AG09319 (cell line): ENCODE data around the gene PDGFC.

Source experiments
- DNase-seq: peaks from one replicate; pipeline ENCODE4 v3.0.0-alpha.2; 2010; ENCODE audit warnings: low read depth; ENCODE audit errors: extremely low read depth
- TF ChIP-seq, protein P1 (sequence below): IDR thresholded peaks from 2 replicates; pipeline ENCODE4 v1.5.1; 2011; ENCODE audit warnings: low read depth, mild to moderate bottlenecking, inconsistent platforms, low read length, moderate library complexity

The PDGFC gene

DNA sequence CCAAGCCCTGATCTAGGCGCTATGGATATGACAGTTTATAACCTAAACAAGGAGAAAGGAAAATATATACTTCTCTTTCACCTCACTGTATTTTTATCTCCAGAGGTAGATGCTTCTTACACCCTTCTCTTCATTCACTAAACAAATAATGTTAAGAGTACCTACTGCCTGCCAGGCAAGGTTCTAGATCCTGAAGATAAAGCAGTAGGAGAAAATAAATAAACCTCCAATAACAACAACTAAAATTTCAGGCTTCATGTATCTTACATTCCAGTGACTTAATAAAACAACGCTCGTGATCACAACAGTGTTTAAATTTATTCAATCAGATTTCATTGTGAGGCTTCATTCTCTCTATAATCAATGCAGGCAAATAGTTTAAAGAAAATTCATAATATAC lies 20.7 kb downstream of the PDGFC start:
- no peak for DNase-seq
- TF ChIP-seq, protein P1, sequence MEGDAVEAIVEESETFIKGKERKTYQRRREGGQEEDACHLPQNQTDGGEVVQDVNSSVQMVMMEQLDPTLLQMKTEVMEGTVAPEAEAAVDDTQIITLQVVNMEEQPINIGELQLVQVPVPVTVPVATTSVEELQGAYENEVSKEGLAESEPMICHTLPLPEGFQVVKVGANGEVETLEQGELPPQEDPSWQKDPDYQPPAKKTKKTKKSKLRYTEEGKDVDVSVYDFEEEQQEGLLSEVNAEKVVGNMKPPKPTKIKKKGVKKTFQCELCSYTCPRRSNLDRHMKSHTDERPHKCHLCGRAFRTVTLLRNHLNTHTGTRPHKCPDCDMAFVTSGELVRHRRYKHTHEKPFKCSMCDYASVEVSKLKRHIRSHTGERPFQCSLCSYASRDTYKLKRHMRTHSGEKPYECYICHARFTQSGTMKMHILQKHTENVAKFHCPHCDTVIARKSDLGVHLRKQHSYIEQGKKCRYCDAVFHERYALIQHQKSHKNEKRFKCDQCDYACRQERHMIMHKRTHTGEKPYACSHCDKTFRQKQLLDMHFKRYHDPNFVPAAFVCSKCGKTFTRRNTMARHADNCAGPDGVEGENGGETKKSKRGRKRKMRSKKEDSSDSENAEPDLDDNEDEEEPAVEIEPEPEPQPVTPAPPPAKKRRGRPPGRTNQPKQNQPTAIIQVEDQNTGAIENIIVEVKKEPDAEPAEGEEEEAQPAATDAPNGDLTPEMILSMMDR = no peak

DNA sequence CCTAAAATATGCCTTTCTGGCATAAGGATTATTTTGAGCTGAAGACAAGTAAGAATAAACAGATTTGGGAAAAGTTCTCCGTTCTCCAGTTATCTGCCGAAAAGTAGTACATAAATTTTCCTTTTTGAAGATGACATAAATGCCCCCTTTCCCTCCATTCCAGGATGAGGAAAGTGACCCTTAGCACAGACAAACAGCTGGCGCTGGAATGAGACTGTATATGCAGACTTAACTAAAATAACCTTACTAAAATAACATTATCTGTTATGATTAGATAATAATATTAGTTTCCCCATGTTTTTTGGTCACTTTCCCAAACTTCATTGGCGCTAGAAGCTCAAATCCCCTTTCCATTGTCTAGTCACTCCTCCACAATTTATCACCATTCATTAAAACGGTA lies 21.5 kb downstream of the PDGFC start:
- TF ChIP-seq, protein P1 = no peak
- no peak for DNase-seq

DNA sequence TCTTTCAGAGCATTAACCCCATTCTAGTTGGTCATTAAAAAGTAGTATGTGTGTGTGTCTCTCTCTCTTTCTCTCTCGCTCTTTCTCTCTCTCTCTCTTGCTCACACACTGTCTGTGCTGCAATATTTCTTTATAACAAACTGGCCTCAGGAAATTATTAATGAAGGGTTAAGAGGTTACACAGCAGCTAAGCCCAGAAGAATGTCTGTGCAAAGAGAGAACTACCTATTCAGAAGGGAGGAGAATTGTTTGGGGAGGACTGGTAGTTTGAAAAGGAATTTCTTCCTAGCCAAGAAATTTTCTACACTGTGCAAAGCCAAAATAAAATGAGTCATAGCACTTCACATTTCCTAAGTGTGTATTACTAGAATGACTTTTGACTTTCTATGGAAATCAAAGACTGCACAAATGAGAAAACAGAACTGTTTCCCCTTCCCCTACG lies 22.2 kb downstream of the PDGFC start:
- TF ChIP-seq, protein P1 = no peak
- no peak for DNase-seq

DNA sequence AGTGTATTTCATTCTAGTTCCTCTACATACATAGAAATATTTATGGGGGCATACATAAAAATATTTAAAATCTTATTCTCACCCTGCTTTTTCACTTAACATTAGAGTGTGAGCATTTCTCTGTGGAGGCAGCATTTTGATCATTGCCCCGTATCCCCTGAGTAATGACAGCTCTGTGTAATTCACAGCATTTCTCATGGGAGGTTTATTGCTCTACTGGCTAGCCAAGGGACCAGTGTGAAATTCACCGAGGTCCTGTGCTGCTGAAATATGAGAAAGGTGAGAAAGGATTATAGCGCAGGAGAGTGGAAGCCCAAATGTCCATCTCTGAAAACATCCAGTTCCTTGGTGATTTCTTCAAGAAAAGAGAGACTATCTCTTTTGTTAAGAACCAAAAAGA lies 22.9 kb downstream of the PDGFC start:
- no peak for DNase-seq
- TF ChIP-seq, protein P1 = no peak

DNA sequence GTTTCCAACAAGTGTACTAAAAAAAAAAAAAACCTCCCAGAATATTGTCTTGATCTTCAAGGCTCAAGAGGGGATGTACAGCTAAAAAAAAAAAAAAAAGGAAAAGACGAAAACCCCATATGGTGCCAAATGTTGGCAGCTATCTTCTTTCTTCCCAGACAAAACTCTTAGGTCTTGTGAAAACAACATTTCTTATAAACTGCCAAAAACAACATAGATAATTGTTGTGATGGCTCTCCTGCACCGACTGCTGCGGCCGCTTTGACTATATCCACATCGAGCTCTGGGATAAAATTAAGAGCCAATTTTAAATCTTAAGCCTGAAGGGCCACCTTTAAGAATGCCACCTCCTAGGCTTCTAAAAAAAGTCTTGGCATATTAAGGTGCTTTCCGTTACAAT lies 23.5 kb downstream of the PDGFC start:
- DNase-seq = no peak
- TF ChIP-seq, protein P1 = no peak

DNA sequence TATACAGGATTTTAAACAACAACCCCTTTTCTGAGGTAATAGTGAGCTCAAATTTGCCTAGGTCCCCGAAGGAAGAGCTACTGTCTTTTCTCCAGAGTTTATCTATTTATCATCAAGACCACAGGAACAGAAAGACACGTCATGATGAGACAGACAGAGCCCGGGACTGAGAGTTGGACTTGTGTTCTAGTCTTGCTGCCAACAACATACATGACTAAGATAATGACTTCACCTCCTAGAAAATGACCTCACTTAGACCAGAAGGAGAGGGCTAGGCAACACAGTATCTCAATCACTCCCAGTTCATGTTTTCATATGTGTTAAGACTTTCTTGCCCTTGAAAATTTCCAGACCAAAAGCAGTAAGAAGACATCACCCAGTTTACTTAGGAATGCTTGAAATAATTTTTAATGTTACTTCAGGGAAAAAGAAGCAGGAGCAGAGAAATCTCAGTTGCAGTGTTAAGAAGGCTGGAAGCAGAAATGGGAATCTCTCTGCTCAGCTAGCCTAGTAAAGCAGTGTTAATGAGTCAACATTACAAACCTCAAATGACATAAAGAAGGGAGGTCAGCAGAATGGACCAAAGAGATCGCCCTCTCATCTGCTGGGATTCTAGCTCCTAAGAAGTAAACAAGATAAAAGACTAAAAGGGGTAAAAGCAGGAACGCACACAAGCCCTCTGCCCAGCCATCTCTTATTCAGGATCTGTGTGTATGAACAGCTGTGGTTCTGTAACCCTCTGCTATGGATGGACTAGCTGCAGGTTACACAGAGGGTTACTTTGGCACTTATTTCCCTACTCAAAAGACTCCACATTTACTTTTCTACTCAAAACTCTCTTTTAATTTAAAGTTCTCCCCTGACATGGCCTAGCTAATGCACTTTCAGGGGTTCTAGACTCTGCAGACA lies 24.8 kb downstream of the PDGFC start:
- DNase-seq = peak; percentile 61
- TF ChIP-seq, protein P1 = no peak

DNA sequence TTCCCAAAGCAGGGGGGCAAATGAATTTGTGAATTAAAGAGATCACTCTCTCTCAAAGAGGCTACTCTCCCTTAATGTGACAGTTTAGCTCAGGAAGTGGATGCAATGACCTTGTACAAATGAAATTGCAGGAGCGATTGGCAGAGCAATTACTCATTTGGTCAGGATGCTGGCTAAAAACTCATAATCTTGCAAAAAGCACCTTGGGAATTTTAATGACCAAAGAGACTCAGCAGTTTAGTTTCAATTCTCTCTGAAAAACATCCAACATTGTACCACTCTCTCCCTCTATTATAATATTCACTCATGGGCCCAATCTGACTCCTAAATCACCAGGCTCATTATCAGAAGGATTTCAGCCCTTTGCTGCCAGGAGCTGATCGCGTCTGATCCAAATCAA lies 26.1 kb downstream of the PDGFC start:
- DNase-seq = no peak
- TF ChIP-seq, protein P1 = no peak
